ENCODE data around the gene SFT2D3. TPM values are rescaled to one million over a fixed set of nuclear protein-coding genes. Genes with fewer than 3 reads are reported as not detected.

SFT2D3 gene
- total and polyA plus RNA-seq, 2 of the 8 experiments (the other 6 are each of a cell fraction or from before 2014, with no cell fraction given) = 7.3 to 10.3 TPM

- TF ChIP-seq RAD21 (IDR thresholded peaks at IDR 0.05 in 1 of 2, conservative IDR thresholded peaks at IDR 0.05 in 1 of 2; ENCODE audit: low read depth in 2 of 2, low read length in 2 of 2) (peak; percentile 72 to 80), SUZ12 (IDR thresholded peaks at IDR 0.05; ENCODE audit: low read length) (peak; percentile 27; the same call in 1 of the 2 replicates), RFX5 (IDR thresholded peaks at IDR 0.05; ENCODE audit: borderline replicate concordance, low read depth, low read length) (no peak), MAX (IDR thresholded peaks at IDR 0.05) (peak; percentile 95), CHD2 (IDR thresholded peaks at IDR 0.05; ENCODE audit: low read length) (no peak), KDM4A (IDR thresholded peaks at IDR 0.05; ENCODE audit: low read depth, low read length, severe bottlenecking) (peak; percentile 97), TBP (IDR thresholded peaks at IDR 0.05; ENCODE audit: low read depth, low read length) (no peak), RXRA (IDR thresholded peaks at IDR 0.05; ENCODE audit: insufficient read depth, low read depth, low read length) (no peak), GABPA (IDR thresholded peaks at IDR 0.05; ENCODE audit: borderline replicate concordance, insufficient read depth, low read length) (peak; percentile 29; the same call in 1 of the 2 replicates), YY1 (IDR thresholded peaks at IDR 0.05; ENCODE audit: low read depth, low read length) (peak; percentile 47; the same call in 1 of the 2 replicates), CBX5 (IDR thresholded peaks at IDR 0.05; ENCODE audit: low read depth, low read length) (no peak), SIN3A (conservative IDR thresholded peaks at IDR 0.05 in 1 of 2, IDR thresholded peaks at IDR 0.05 in 1 of 2; ENCODE audit: low read depth in 1 of 2, low read length in 2 of 2) (peak in 1 of 2 experiments; percentile 9; a peak in 1 of 4 replicates), CREB1 (IDR thresholded peaks at IDR 0.05) (peak; percentile 34; the same call in 1 of the 2 replicates), SP2 (IDR thresholded peaks at IDR 0.05; ENCODE audit: low read length) (no peak), JUN (IDR thresholded peaks at IDR 0.05; ENCODE audit: low read depth, low read length) (no peak)
- TF ChIP-seq, protein P1, sequence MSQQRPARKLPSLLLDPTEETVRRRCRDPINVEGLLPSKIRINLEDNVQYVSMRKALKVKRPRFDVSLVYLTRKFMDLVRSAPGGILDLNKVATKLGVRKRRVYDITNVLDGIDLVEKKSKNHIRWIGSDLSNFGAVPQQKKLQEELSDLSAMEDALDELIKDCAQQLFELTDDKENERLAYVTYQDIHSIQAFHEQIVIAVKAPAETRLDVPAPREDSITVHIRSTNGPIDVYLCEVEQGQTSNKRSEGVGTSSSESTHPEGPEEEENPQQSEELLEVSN (IDR thresholded peaks at IDR 0.05) = peak; percentile 90
- TF ChIP-seq, protein P2, sequence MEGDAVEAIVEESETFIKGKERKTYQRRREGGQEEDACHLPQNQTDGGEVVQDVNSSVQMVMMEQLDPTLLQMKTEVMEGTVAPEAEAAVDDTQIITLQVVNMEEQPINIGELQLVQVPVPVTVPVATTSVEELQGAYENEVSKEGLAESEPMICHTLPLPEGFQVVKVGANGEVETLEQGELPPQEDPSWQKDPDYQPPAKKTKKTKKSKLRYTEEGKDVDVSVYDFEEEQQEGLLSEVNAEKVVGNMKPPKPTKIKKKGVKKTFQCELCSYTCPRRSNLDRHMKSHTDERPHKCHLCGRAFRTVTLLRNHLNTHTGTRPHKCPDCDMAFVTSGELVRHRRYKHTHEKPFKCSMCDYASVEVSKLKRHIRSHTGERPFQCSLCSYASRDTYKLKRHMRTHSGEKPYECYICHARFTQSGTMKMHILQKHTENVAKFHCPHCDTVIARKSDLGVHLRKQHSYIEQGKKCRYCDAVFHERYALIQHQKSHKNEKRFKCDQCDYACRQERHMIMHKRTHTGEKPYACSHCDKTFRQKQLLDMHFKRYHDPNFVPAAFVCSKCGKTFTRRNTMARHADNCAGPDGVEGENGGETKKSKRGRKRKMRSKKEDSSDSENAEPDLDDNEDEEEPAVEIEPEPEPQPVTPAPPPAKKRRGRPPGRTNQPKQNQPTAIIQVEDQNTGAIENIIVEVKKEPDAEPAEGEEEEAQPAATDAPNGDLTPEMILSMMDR (IDR thresholded peaks at IDR 0.05; ENCODE audit: control extremely low read depth in 1 of 3, insufficient read depth in 1 of 3, low read depth in 1 of 3, low read length in 3 of 3) = peak; percentile 65 to 87 (median 86)
These were observed 5.5 kb upstream of the SFT2D3 start (continued) for GRCh38 chr2:127695491-127696472.

Measured in H1 (cell line).